HS-27A (cell line): ENCODE measurements around the gene DGKI.

ENCODE experiments used
- DNase-seq: peaks from one replicate; pipeline ENCODE4 v3.0.0-alpha.2; 2012; ENCODE audit warnings: low read depth, missing footprints

Gene DGKI

GRCh38 chr7:137407078-137407477 lies 439.7 kb downstream of the DGKI start:
- DNase-seq: no peak

- DNase-seq: no peak
These were observed 442.0 kb downstream of the DGKI start for GRCh38 chr7:137404660-137405317.

- no peak for DNase-seq
These were observed 443.4 kb downstream of the DGKI start for GRCh38 chr7:137403353-137403695.

- no peak for DNase-seq
These were observed 444.0 kb downstream of the DGKI start for GRCh38 chr7:137402536-137403352.

GRCh38 chr7:137399827-137400823 lies 446.6 kb downstream of the DGKI start:
- DNase-seq: no peak

- DNase-seq: no peak
These were observed 450.7 kb downstream of the DGKI start for GRCh38 chr7:137396051-137396450.

- DNase-seq: no peak
These were observed 451.4 kb downstream of the DGKI start for GRCh38 chr7:137395420-137395819.

- DNase-seq: no peak
These were observed 453.2 kb downstream of the DGKI start for GRCh38 chr7:137393570-137393969.

- no peak for DNase-seq
These were observed 456.7 kb downstream of the DGKI start for GRCh38 chr7:137390076-137390475.

GRCh38 chr7:137388916-137389315 lies 457.9 kb downstream of the DGKI start:
- no peak for DNase-seq

GRCh38 chr7:137386966-137387365 lies 459.8 kb downstream of the DGKI start:
- no peak for DNase-seq

- no peak for DNase-seq
These were observed 465.7 kb downstream of the DGKI start for GRCh38 chr7:137381045-137381444.

GRCh38 chr7:137373507-137373906 lies 473.3 kb downstream of the DGKI start:
- DNase-seq: no peak

GRCh38 chr7:137371616-137372015 lies 475.2 kb downstream of the DGKI start:
- no peak for DNase-seq

- no peak for DNase-seq
These were observed 479.8 kb downstream of the DGKI start for GRCh38 chr7:137366995-137367394.

- DNase-seq: no peak
These were observed 483.1 kb downstream of the DGKI start for GRCh38 chr7:137363683-137364082.

GRCh38 chr7:137360087-137360679 lies 486.6 kb downstream of the DGKI start:
- no peak for DNase-seq

GRCh38 chr7:137354961-137355360 lies 491.8 kb downstream of the DGKI start:
- DNase-seq: no peak

GRCh38 chr7:137354396-137354795 lies 492.4 kb downstream of the DGKI start:
- no peak for DNase-seq

GRCh38 chr7:137351941-137352340 lies 494.8 kb downstream of the DGKI start:
- no peak for DNase-seq

GRCh38 chr7:137345799-137346449 lies 500.9 kb downstream of the DGKI start:
- no peak for DNase-seq
